ENCODE data around the gene TCF20. TPM values are rescaled to one million over a fixed set of nuclear protein-coding genes. Genes with fewer than 3 reads are reported as not detected.

The TCF20 gene
- total RNA-seq, 1 donor from 2014 or later = 27.6 TPM

- H3K4me3 ChIP-seq (ENCODE audit: low read depth, low read length) = no peak overlapping the region
- TF ChIP-seq CTCF (conservative IDR thresholded peaks at IDR 0.05; ENCODE audit: low read depth, low read length) = no peak
- DNase-seq (ENCODE audit: low read depth) = no peak
Observed at GRCh38 chr22:42307806-42308563, 37.5 kb upstream of the TCF20 start.

DNA sequence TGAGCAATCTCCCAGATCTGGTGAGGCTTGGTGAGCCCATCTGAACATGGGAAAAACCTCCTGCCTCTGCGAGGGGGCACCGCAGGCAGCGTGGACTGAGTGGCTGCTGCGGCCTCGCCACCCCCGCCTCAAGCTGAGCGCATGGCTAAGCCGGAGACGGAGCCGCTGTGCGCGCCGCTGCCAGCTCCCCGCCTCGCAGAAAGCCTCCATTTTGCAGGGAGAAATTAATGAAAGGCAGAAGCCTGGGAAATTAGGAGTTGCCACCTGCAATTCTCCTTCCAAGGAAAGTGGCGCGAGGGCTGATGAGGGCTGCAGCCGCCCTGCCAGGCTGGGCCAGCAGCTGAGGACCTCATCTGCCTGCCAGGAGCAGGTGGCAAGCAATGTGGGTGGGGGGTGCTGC lies 35.6 kb upstream of the TCF20 start:
- H3K4me3 ChIP-seq (ENCODE audit: low read depth, low read length) = no peak overlapping the region
- no peak for TF ChIP-seq CTCF (conservative IDR thresholded peaks at IDR 0.05; ENCODE audit: low read depth, low read length)
- no peak for DNase-seq (ENCODE audit: low read depth)

GRCh38 chr22:42304324-42304790 lies 33.9 kb upstream of the TCF20 start:
- no peak for DNase-seq (ENCODE audit: low read depth)
- TF ChIP-seq CTCF (conservative IDR thresholded peaks at IDR 0.05; ENCODE audit: low read depth, low read length) = no peak

DNA sequence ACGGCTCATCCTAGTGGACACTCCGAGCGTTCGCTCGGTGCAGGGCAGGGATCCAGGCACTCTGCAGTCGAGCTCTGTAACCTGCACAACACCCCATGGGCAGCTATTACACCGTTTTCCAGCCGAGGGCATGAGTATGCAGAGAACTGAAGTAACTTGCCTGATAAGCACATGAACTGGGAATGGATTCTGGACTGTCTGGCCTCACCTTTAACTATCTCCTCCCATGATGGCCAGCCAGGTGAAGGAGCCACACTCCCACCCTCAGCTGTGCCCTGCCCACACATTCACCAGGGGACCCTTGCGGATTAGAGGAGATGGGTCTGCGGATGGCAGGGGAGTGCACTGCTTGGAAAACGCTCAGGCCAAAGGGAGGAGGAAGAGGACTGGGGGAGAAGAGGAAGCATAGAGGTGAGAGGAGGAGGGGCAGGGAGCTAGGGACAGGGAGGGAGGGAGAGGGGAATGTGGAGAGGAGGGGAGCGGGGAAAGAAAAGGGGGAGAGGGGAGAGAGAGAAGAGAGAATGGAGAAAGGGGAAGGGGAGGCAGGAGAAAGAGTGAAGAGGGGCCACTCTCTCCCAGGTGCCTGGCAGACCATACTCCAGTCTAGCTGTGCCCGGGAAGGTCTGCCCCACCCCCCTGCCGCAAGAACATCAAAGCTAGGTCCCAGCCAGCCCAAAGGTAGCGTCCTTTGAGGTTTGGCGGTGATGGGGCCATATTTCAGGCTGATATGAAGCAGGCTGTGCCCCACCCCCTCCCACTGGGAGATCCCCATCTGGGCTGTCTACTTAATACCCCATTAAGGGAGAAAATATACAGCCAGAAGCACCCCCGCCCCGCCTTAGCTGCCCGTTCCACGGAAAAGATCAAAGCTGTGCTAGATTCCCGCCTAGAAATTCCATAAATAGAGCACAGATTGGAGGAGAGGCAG lies 33.2 kb upstream of the TCF20 start:
- no peak for DNase-seq (ENCODE audit: low read depth)
- H3K4me3 ChIP-seq (ENCODE audit: low read depth, low read length) = no peak overlapping the region
- TF ChIP-seq CTCF (conservative IDR thresholded peaks at IDR 0.05; ENCODE audit: low read depth, low read length) = no peak

More at GRCh38 chr22:42304324-42304790, 33.9 kb upstream of the TCF20 start:
- no peak overlapping the region for H3K4me3 ChIP-seq (ENCODE audit: low read depth, low read length)

DNA sequence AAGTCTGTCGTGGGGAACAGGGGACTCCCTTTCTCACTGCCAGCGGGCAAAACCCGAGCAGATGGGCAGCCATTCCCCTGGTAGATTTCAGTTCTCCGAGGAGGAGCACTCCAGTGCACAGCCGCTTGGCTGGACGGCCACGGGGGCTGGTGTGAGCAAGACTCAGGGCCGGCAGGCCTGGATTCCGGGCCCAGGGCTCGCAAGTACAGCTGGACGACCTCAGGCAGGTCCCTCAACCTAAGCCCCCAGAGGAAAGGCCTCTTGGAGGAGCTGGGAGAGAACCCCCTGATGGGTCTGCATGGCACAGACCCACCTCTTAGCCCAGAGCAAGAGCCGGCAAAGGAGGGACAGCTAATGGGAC lies 31.3 kb upstream of the TCF20 start:
- DNase-seq (ENCODE audit: low read depth) = no peak
- no peak for TF ChIP-seq CTCF (conservative IDR thresholded peaks at IDR 0.05; ENCODE audit: low read depth, low read length)
- no peak overlapping the region for H3K4me3 ChIP-seq (ENCODE audit: low read depth, low read length)

DNA sequence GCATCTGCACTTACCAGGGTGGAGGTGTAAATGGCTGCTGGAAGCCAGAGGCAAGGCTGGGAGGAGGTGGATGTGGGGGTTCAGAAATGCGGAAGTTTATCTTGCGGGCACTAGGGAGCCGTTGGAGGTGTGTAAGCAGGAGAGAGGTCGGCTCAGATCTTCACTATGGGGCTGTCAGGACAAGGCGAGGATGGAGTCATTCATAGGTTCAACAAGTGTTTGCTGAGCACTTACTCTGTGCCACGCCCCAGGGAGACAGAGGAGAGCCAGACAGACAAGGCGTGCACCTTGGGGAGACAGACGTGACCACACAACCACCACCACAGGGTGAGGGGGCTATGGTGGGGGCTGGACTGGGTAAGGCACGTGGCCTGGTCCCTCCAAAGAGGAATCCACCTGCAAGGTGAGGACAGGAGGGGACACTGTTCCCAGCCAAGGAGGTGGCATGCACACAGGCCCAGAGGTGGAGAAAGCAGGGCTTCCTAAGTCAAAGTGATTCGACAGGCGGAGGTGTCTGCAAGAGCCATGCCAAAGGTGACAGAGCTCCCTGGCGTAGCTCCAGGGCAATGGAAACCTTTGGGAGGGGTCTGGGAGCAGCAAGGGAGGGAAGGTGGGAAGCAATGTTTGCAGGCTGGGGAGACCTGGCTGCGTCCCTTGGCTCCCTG lies 30.8 kb upstream of the TCF20 start:
- no peak overlapping the region for H3K4me3 ChIP-seq (ENCODE audit: low read depth, low read length)
- TF ChIP-seq CTCF (conservative IDR thresholded peaks at IDR 0.05; ENCODE audit: low read depth, low read length) = no peak
- DNase-seq (ENCODE audit: low read depth) = no peak
